Raji (cell line): ENCODE data around the gene EEF2K.

ENCODE experiments used
- POLR2A ChIP-seq: IDR thresholded peaks from 2 replicates; pipeline ENCODE4 v1.6.1; 2011; ENCODE audit warnings: low read depth, low read length, control low read depth; ENCODE audit not compliant: insufficient read depth

The EEF2K gene

GRCh38 chr16:22308824-22309520, 102.9 kb downstream of the EEF2K start:
- no peak for TF ChIP-seq POLR2A

DNA sequence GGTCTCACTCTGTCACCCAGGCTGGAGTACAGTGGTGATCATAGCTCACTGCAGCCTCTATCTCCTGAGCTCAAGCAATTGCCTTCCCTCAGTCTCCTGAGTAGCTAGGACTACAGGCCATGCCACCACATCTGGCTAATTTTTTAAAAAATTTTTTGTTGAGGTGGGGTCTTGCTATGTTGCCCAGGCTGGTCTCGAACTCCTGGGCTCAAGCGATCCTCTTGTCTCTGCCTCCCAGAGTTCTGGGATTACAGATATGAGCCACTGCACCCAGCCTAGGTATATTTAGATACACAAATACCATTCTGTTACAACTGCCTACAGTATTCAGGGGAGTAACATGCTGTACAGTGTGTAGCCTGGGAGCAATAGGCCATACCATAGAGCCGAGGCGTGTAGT, 105.4 kb downstream of the EEF2K start:
- TF ChIP-seq POLR2A: no peak

DNA sequence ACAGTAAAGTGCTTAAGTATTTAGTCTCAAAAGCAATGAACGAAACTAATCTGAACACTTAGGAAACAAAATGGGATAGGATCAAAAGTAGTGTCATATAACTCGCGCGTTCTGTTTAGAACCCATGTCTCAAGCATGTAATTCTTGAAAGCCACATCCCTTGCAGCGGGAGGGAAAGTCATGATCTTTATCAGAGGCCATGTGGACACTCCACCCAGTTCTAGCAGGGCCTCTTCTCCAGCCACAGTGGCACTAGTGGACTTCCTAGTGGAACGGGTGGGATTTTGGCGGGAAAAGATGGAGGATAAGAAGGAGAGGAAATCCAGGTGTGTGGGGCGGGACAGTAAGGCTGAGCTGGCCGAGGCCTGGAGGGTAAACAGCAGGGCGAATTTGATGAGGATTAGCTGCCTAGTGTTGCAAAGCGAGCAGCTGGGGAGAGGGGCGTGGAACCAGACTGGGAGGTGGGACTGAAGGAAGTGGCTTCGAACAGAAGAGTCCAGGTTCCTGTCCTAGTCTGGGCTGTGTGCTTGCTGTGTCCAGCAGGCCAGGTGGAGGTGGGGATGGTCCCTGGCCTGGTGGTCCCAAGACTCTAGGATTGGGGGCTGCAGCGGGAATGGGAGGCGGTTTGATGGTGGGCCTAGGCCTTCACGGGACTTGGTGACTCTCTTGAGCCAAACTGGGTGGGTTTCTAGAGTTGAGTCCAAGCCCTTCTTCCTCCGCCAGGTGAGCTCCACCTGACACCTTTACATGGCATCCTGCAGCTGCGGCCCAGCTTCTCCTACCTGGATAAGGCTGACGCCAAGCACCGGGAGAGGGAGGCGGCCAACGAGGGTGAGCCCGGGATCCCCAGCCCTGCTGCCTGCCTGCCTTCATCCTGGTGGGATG, 107.1 kb downstream of the EEF2K start:
- no peak for TF ChIP-seq POLR2A

DNA sequence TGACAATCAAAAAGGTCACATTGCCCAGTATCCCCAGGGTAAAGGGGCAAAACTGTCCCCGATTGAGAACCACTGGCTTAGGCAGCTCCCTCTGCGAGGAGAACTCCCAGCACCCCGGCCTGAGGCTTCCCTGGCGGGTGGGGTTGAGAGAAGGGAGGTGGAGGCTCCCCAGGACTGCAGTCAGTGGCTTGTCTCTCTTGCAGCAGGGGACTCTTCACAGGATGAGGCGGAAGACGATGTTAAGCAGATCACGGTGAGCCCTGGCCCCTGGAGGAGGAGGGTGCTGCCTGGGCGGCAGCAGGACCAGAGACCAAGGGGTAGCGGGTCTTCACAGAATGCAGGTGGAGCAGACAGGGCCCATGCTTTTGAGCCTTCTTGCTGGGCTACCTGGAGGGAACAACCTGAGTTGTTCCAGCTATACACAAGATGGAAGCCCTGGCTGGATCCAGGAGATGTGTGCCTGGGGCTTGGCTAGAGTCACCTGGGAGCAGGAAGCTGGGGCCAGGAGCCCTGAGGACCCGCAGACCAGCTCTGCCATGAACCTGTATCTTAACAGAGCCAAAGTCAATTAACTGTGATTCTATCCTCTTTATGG, 107.9 kb downstream of the EEF2K start:
- TF ChIP-seq POLR2A: no peak

DNA sequence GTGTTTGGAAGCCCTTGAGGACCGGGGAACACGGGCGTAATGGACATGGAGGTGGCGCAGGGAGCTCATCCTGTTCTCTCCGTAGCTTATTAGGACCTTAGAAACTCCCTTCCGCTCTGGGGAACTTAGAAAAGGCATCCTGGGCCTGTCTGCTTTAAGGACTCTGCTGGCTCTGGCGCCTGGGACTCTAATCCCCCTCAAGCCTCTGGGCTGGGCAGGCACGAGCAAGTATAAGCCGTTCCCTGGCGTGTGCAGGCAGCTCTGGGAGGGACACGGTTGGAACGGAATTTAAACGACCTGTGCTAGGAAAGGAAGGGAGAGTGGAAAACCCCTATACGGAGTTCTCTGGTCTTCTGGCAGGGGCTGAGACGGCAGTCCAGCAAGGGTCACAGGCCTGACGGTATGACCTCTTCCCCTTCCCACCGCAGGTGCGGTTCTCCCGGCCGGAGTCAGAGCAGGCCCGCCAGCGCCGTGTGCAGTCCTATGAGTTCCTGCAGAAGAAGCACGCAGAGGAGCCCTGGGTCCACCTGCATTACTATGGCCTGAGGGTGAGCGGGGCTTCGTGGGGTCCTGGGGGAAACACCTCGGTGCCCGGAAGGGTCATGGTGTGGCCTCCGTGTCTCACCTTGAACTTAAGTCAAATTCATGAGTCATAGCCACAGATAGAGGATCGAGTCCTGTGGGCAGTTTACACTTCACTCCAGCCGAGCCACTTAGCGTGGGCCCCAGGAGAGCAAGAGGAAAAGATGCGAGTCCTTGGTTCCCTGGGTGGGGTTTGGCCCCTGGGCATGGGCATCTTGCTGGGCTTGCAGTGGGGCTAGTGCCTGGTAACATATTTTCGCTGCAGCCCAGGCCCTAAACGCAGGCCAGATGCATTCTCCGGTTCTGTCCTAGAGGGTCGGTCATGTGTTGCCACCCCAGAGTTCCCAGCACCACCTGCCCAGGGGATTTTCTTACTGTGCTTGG, 108.9 kb downstream of the EEF2K start:
- TF ChIP-seq POLR2A: no peak

DNA sequence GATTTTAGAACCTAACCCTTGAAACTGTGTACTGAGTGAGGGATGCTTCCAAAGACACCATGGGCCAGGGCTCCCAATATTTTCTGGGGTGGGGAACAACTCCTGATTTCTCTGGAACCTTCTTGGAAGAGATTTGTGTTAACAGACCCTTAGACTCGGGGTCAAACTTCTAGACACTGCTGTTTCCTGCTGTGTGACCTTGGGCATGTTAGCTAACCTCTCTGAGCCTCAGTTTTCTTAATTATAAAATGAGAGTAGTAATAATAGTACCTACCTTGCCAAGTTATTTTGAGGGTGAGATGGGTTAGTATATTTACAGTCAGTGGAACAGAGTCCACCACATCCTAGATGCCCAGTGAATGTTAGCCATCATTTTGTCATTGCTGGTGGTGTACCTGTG, 109.9 kb downstream of the EEF2K start:
- TF ChIP-seq POLR2A: no peak

DNA sequence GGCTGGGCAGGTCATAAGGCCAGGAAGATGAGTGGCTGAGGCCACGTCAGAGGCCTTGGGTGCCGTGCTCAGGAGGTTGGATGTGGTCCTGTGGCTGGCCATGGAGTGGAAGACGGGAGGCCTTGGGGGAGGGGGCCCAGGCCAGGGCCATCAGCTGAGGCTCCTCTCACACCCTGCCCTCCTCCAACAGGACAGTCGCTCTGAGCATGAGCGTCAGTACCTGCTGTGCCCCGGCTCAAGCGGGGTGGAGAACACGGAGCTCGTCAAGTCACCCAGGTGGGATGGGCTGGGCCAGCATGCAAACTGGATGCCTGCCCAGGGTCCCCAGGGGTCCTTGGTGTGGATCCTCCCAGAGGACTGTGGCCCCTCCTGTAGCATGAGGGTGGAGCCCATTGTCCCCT, 110.3 kb downstream of the EEF2K start:
- TF ChIP-seq POLR2A: no peak

DNA sequence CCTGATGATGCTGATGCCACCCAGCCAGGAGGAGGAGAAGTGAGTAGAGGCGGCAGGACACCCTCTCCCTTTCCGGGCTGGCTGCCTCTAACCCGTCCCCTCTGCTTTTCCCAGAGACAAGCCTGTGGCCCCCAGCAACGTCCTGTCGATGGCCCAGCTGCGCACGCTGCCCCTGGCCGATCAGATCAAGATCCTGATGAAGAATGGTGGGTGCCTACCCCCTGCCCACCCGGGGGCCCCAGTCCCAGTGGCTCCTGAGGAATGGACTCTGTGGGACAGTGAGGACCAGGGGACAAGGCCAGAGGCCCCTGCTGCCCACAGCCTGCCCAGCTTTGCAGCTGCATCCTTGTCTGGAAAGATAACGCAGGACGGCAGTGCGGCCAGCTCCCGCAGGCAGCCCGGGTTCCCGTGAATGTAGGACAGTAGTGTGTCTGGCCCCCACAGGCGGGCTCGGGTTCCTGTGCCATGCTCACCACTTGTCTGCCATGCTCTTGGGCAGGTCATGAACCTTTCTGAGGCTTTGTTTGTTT, 111.0 kb downstream of the EEF2K start:
- no peak for TF ChIP-seq POLR2A

DNA sequence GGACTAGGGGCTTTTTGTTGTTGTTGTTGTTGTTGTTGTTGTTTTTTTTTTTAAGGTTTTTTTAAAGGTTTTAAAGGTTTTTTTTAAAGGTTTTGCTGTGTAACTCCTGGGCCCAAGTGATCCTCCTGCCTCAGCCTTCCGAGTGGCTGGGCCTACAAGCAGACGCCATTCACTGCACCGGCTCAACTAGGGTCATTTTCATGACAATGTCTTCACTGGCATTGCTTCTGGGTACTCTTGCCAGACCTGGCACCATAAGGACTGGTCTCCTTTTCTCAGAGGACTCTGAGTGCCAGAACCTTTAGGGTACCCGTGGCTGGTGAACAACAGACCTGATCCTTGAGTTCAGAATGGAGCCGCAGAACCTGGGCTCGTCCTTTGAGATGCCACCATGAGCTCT, 111.5 kb downstream of the EEF2K start:
- TF ChIP-seq POLR2A: no peak

DNA sequence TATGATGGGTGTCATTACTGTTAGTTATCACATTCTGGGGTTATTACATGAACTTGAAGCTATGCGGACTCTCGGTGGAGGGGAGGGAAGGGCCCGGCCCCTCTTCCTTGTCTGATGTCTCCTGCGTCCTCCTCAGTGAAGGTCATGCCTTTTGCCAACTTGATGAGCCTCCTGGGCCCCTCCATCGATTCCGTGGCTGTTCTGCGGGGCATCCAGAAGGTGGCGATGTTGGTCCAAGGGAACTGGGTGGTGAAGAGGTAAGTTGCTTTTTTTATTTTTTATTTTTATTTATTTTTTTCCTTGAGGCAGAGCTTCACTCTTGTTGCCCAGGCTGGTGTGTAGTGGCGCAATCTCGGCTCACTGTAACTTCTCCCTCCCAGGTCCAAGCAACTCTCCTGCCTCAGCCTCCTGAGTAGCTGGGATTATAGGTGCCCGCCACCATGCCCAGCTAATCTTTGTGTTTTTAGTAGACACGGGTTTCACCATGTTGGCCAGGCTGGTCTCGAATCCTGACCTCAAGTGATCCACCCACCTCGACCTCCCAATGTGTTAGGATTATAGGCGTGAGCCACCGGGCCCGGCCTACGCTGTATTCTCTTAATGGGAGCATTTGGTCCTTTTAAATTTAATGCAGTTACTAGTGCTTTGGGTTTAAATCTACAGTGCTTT, 112.7 kb downstream of the EEF2K start:
- TF ChIP-seq POLR2A: no peak

GRCh38 chr16:22320572-22321339, 114.7 kb downstream of the EEF2K start:
- TF ChIP-seq POLR2A: no peak

DNA sequence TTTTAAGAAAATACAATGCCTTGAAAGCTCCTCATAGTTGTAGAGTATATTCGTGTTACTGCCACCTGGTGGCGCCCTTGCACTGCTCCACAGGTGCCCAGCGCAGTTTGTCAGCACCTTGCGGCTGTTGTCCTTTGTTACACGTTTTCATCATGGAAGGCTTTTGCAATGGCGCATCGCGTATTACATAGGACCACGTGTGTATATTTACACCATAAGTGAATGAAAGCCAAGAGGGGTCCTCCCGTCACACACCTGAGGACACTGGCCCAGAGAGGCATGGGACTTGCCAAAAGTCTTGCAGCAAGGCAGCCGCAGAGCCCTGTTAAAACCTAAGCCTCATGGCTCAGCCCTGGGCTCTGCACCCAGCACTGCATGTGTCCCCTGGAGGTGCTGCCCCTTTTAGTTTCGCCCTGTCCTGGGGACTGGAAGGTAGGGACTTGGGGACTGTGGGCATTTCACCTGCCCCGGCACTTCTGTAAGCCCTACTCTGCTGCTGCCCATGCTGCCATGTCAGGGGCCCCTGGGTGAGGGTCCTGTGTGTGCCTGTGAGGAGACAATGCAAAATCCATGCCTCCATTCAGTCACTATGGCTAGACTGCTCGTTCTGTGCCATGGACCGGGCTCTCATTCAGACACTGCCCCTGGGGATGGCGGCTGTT, 115.4 kb downstream of the EEF2K start:
- no peak for TF ChIP-seq POLR2A

DNA sequence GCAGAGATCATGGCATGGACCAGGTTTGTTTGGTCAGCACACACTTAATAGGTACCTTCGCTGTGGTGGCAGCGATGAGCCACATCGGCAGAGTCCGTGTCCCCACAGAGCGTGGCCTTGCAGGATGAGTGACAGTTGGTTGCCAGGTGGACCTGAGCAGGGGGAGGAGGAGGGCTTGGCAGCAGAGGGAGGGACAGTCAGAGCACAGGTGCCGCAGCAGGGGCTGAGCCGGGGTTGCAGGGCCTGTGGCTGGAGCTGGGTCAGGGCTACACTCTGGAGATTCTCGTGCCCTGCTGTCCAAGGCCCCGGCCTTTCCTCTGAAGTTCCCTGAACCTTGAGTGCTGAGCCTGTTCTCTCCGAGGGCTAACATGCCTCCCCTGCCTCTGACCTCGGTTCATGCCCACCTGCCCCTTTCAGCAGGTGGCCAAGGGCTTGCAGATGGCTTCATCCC, 116.0 kb downstream of the EEF2K start:
- no peak for TF ChIP-seq POLR2A
